HG03139 (cell line): ENCODE measurements around the gene TSTD1.

ENCODE experiments used
- ATAC-seq: cut with Tn5 transposase; IDR thresholded peaks from one replicate; pipeline ENCODE4 v1.9.1; 2021; ENCODE audit not compliant: unreplicated experiment

Gene TSTD1, protein sequence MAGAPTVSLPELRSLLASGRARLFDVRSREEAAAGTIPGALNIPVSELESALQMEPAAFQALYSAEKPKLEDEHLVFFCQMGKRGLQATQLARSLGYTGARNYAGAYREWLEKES

GRCh38 chr1:161038523-161039153 is at the start of gene TSTD1:
Gene TSTD1 (minus strand): TSS chr1:161038964. CDS start chr1:161038889, 75 bp downstream.
- peak; percentile 79 for ATAC-seq

GRCh38 chr1:161086457-161086856 is 47.7 kb upstream of the TSTD1 start:
- ATAC-seq: no peak

GRCh38 chr1:161085165-161085564 is 46.4 kb upstream of the TSTD1 start:
- ATAC-seq: no peak

GRCh38 chr1:161084597-161084988 is 45.8 kb upstream of the TSTD1 start:
- ATAC-seq: no peak

GRCh38 chr1:161083748-161084596 is 45.2 kb upstream of the TSTD1 start:
- ATAC-seq: no peak

GRCh38 chr1:161082996-161083747 is 44.4 kb upstream of the TSTD1 start:
- no peak for ATAC-seq

- ATAC-seq: no peak
Measured at GRCh38 chr1:161082483-161082882, 43.7 kb upstream of the TSTD1 start.

DNA sequence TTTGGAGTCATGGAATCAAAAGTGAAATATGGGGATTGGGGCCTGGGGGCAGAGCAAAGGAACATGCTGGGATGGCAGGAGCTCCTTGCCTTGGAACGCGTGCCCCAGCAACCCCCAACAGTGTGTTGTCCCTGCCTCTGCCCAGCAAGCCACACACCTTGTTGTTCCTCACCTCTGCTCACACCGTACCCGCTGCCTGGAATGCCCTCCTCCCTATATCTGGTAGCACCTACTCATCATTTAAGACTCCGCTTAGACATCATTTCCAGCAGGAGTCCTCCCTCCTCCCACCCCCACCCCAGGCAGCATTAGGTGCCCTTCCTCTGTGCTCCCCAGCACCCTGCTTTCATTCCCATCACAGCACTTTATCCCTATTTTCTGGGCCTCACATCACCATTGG is 42.8 kb upstream of the TSTD1 start:
- no peak for ATAC-seq

GRCh38 chr1:161080441-161081405 is 42.0 kb upstream of the TSTD1 start:
- no peak for ATAC-seq

DNA sequence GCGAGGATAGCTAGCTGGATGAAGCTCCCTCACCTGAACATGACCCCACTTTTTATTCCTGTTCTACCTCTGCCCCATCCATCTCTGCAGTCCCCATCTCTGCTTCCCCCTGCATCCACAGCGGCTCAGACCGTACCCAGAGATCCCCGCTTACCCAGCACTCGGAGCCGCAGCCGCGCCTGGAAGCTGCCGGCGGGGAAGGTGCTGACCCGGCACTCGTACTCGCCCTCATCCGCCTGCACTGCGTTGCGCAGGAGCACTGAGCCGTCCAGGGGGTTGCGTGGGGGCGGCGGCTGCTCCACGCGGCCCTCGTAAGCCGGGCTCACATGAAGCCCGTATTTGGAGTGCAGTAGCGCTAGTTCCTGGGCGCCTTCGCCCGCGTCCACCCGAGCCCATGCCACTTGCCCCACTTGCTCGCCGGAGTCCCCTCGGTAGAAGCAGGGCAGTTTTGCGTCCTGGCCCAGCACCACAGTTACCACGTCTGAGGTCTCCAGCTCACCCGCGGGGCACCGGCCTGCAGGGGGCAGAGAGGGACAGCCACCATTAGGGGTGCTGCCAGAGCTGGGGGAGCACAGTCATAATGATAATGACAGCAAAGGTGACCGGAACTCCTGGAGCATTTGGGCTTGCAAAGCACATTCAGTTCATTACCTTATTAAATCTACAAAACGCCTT is 40.8 kb upstream of the TSTD1 start:
- no peak for ATAC-seq

DNA sequence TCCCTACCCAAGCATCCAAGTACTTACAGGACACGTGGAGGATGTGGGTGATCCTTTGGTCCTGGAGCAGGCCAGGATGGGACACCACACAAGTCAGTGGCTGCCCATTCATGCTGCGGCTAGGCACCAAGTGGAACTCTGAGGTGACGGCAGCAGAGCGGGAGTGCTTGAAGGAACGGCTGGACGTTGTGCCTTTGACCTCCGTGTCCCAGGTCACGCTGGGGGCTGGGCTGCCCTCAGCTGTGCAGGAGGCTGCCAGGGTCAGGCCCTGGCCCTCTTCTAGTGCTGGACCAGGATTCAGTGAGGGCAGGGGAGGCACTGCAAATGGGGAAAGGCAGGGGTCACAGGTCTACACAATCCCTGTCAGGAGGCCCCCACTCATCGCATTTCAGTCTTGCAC is 38.7 kb upstream of the TSTD1 start:
- no peak for ATAC-seq

- ATAC-seq: no peak
Measured at GRCh38 chr1:161076410-161076809, 37.6 kb upstream of the TSTD1 start.

- ATAC-seq: no peak
Measured at GRCh38 chr1:161074676-161075368, 36.1 kb upstream of the TSTD1 start.

DNA sequence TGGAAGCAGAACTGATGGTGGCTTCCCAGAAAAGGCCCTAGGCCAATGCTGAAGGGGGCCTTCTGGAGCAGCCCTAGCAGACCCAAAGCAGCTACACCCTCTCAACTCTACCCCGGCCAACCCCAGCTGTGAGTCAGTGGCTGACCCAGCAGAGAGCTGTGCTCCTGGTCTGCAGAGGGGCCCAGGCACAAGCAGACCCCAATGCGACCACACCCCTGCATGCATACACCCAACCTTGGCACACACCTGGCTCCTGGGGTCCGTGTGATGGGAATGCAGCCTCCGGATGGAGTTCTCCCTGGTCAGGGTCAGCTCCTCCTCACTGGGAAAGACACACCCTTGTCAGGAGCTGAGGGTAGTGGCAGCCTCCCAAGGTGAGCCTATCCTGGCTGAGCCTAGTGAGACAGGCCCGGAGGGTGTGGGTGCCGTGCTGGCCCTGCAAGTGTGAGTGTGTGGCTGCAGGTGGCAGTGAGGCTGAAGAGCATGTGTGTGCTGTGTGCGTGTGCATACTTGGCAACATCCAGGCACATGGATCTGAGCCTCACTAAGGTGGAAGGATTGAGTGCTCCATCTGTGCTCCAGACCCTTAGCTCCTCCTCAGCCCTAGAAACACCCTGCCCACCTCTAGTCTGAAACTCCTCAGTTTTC is 34.8 kb upstream of the TSTD1 start:
- no peak for ATAC-seq

GRCh38 chr1:161072751-161073449 is 34.1 kb upstream of the TSTD1 start:
- ATAC-seq: no peak

- no peak for ATAC-seq
Measured at GRCh38 chr1:161071886-161072371, 33.2 kb upstream of the TSTD1 start.

DNA sequence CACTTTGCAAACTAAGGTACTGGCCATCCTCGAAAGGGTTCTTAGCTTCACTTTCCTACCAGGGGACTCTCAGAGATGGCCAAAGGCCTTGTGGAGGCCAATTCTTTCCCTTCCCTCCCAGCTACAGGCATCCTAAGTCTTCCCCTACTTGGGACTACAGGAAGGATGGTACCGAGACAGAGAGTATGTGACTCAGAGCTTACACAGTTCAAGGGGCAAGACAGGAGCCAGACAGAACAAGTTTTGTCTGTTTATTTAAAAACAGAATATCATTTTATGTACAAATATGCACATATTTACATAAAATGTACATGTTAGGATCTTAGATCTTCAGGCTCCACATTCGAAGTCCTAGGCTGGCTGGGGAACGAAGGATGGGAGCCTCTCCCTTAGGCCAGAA is 32.0 kb upstream of the TSTD1 start:
- no peak for ATAC-seq

DNA sequence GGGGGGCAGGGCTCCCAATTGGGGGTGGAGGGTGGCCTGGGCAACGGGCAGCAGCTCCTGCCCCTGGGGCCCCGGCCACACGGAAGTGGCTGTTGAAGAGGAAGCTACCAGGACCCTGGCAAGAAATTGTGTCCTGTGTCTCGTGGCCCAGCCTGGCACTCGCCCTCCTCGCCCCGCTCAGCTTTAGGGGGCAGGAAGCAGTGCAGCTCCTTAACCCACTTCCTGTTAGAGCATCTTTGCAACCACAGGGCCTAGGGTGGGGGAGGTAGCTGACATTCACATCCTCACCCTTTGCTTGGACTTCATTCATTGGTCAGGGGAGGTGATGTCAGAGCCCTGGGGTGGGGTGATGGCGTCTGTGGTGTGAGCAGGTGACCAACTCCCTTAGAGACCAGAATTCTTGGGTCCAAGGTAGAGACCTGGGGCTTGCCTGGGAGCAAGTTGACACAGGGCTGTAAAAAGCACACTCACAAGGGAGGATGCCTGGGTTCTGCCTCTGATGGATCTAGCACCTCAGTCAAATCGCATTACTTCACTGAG is 31.0 kb upstream of the TSTD1 start, which contains the start of gene ARHGAP30:
Gene ARHGAP30 (minus strand): TSS at position 161 of the 540 bp plus-strand sequence. CDS start 267 bp downstream, outside the sequence.
- ATAC-seq: peak; percentile 80
